Transverse colon (tissue), 4 donors: ENCODE measurements around the gene LYZL4. TPM values are rescaled to one million over a fixed set of nuclear protein-coding genes. Genes with fewer than 3 reads are reported as not detected.

Source experiments
- DNase-seq: peaks from one replicate; pipeline ENCODE4 v3.0.0-alpha.2; 2019
- H3K27ac ChIP-seq, 4 donors: fragments of 200-600 bp; sonication (generic); 2 replicates each; pipeline ENCODE4 v1.5.1; 2016 to 2018; ENCODE audit warnings: inconsistent platforms in 4 of 4
- H3K27me3 ChIP-seq: fragments of 200-600 bp; sonication (generic); 2 replicates; pipeline ENCODE4 v1.5.1; 2017; ENCODE audit warnings: inconsistent platforms
- H3K36me3 ChIP-seq, 4 donors: fragments of 200-600 bp; sonication (generic); 2 replicates each; pipeline ENCODE4 v1.5.1; 2017 to 2019; ENCODE audit warnings: inconsistent platforms in 4 of 4
- H3K4me1 ChIP-seq, 4 donors: fragments of 200-600 bp; sonication (generic); 2 replicates each; pipeline ENCODE4 v1.5.1; 2017 to 2020; ENCODE audit warnings: inconsistent platforms in 4 of 4
- H3K4me3 ChIP-seq, 4 donors: fragments of 200-600 bp; sonication (generic); 1 replicate in 1 of 4; 2 replicates in 3 of 4; pipeline versions ENCODE4 v1.5.1 to v1.6.1; 2017 to 2019; ENCODE audit warnings: inconsistent platforms in 4 of 4
- H3K9me3 ChIP-seq, 2 donors: fragments of 200-600 bp; sonication (generic); 2 replicates each; pipeline ENCODE4 v1.5.1; 2017 to 2019; ENCODE audit warnings: inconsistent platforms in 2 of 2
- CTCF ChIP-seq, 5 experiments: fragments of 200-600 bp in 3 of 5; fragments of 450-650 bp in 2 of 5; sonication (generic) in 3 of 5; IDR thresholded peaks; 1 replicate in 2 of 5; 2 replicates in 3 of 5; pipeline ENCODE4 v1.5.1; 2016 to 2017; ENCODE audit warnings: antibody characterized with exemption in 5 of 5, inconsistent platforms in 3 of 5, mild to moderate bottlenecking in 2 of 5, moderate library complexity in 1 of 5
- EP300 ChIP-seq: sonication (generic); formaldehyde crosslinking; IDR thresholded peaks from one replicate; pipeline ENCODE4 v1.6.1; 2017; ENCODE audit warnings: antibody characterized with exemption, low read depth
- POLR2A ChIP-seq: fragments of 450-650 bp; IDR thresholded peaks from one replicate; pipeline ENCODE4 v1.6.1; 2016; ENCODE audit warnings: antibody characterized with exemption, mild to moderate bottlenecking, moderate library complexity
- POLR2AphosphoS5 ChIP-seq, 3 donors: sonication (generic); formaldehyde crosslinking; IDR thresholded peaks; one replicate each; pipeline ENCODE4 v1.6.1; 2016; ENCODE audit warnings: antibody characterized with exemption in 3 of 3
- WGBS, 2 donors: methylation state at CpG; one replicate each; pipeline ENCODE4 v1.1.5; 2018; ENCODE audit warnings: low coverage in 1 of 2; 5-methylcytosine and 5-hydroxymethylcytosine counted together
- in situ Hi-C, 4 donors: fragments of 200-750 bp; cut with MboI; loops; one replicate each; pipeline versions ENCODE4 v1.15.0 to v1.15.1; 2017; ENCODE audit warnings: low sequenced_read_pairs in 3 of 4, low pct_ligation_motif_present in 1 of 4, low pct_unique_long_range_greater_than_20kb in 1 of 4
- intact Hi-C: fragments of 100-400 bp; cut with DNase I; formaldehyde crosslinking; loops from one replicate; pipeline ENCODE4 v1.15.1; 2023; ENCODE audit warnings: low total_unique reads
- total RNA-seq, 4 donors: library from RNA; depleted of rRNA; stranded (reverse); fragments of >200 nt; gene quantifications; one replicate each; pipeline ENCODE4 v1.1.0, GENCODE V29; 2016

LYZL4 gene
- total RNA-seq, 4 donors from 2014 or later = not detected

DNA sequence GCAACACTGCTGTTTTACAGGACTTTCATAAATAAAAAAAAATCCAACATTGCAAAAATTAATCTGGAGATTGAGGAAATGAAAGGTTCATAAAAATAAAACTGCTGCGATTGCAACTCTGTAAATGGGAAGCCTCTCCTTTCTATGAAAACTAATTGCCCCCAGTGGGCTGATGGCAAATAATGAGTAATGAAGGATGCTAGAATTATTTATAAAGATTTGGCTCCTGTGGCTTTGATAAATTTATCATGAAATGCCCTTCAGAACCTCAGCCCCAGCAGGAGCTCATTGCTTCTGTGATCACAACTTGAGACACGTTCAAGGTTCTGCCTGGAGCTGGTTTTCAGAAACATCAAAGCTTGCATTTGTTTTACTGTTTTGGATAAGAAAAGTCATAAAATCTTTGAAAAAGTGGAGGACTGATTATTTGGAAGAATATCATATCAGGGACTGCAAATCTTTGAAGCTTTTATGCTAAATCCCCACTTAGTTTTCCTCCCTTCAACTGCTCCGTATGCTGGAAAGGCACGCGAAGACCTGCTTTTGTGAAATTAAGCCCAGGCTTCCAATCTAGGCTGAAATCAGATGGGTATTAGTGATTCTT lies 24.5 kb upstream of the LYZL4 start:
- Histone ChIP-seq H3K36me3 (no peaks in the 10 kb centered on the region), H3K4me3 (no peak overlapping the region), H3K27me3 (peaks cover 6% of the 10 kb centered on the region), H3K9me3 (peaks cover 0 to 5% of the 10 kb centered on the region in 2 donors), H3K27ac (no peak overlapping the region), H3K4me1 (no peaks in the 10 kb centered on the region)
- no peak for TF ChIP-seq CTCF (IDR thresholded peaks at IDR 0.05)
- TF ChIP-seq EP300 = no peak
- TF ChIP-seq POLR2A = no peak
- no peak for TF ChIP-seq POLR2AphosphoS5 (IDR thresholded peaks at IDR 0.05)
- DNase-seq = no peak
- in situ Hi-C loops = loop anchor here in 3 of 4 donors (5.0 to 25.0 kb wide), 5 partner anchors 180 to 548 kb away; no protein-coding TSS in a partner anchor
- intact Hi-C loops = no loop called here
- WGBS, 2 donors = 69 to 81% methylated on average over 5 of the region's 5 CpGs

DNA sequence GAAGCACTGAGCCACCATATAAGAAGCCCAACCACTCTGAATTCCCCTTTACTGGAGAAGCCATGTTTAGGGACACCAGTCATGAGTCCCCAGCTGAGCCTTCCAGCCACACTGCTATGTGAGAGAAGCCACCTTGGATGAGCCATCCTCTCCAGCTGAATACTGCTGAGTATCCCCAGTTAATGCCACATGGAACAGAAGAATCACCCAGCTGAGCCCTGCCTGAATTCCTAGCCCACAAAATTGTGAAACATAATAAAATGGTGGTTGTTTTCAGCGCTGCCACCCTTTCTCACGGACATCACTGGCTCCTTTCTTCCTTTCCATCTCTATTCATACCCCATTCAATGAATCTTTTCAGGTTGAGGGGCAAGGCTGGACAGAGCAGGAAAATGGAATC lies 22.1 kb upstream of the LYZL4 start:
- 85 to 95% methylated on average over 2 of the region's 2 CpGs for WGBS, 2 donors
- in situ Hi-C loops (loop anchor here in 3 of 4 donors (10.0 to 25.0 kb wide), 4 partner anchors 178 to 545 kb away; no protein-coding TSS in a partner anchor), intact Hi-C loops (no loop called here)
- no peak overlapping the region for H3K27ac ChIP-seq
- H3K4me3 ChIP-seq = no peak overlapping the region
- no peak for DNase-seq
- TF ChIP-seq POLR2AphosphoS5 (IDR thresholded peaks at IDR 0.05) (no peak), CTCF (IDR thresholded peaks at IDR 0.05) (no peak), POLR2A (no peak), EP300 (no peak)
- peaks cover 9% of the 10 kb centered on the region for H3K27me3 ChIP-seq
- H3K9me3 ChIP-seq = peaks cover 0 to 5% of the 10 kb centered on the region in 2 donors
- no peaks in the 10 kb centered on the region for H3K4me1 ChIP-seq
- no peaks in the 10 kb centered on the region for H3K36me3 ChIP-seq

DNA sequence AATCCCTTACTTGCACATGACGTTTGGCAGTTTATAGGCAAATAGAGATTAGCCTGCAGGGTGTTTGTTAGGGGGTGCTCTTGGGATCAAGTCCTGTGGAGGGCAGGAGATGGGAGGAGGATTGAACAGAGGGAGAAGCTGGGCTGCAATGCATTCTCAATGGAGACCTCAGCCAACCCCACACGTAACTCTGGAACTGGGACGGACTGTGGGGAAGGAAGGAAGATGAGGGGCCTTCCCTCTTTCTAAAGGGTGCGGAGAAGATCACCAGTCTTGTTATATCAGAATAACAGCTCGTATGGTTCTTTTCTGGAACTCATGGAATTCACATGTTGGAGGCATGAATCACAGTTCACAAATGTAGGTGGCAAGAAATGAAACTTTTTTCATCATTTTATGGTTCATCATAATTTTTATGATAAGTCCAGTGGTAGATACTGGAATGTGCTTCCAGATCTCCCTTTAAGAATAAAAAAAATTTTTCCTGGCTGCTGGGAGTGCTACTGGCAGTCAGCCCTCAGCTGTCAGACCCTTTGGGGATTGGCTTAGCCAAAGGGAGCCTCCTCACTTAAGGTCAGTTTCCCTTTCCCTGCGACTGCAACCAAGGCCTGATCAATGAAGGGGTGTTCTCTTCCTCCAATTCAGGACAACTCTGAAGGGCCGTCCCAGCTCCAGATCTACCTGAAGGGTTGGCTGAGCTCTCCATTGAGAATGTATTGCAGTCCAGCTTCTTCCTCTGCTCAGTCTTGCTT lies 20.5 kb upstream of the LYZL4 start:
- intact Hi-C loops = no loop called here
- TF ChIP-seq EP300 (no peak), CTCF (IDR thresholded peaks at IDR 0.05) (no peak), POLR2A (no peak), POLR2AphosphoS5 (IDR thresholded peaks at IDR 0.05) (no peak)
- H3K9me3 ChIP-seq = peaks cover 0 to 5% of the 10 kb centered on the region in 2 donors
- no peak overlapping the region for H3K4me3 ChIP-seq
- WGBS, 2 donors = 67 to 74% methylated on average over 1 to 7 of the region's 7 CpGs
- DNase-seq = no peak
- in situ Hi-C loops = loop anchor here in 3 of 4 donors (10.0 to 25.0 kb wide), 4 partner anchors 176 to 544 kb away; no protein-coding TSS in a partner anchor
- no peaks in the 10 kb centered on the region for H3K4me1 ChIP-seq
- peaks cover 9% of the 10 kb centered on the region for H3K27me3 ChIP-seq
- H3K27ac ChIP-seq = no peak overlapping the region
- H3K36me3 ChIP-seq = no peaks in the 10 kb centered on the region

GRCh38 chr3:42428830-42429229 lies 18.4 kb upstream of the LYZL4 start:
- WGBS, 2 donors = 52 to 67% methylated on average over 2 of the region's 2 CpGs
- Histone ChIP-seq H3K9me3 (peaks cover 0 to 5% of the 10 kb centered on the region in 2 donors), H3K36me3 (no peaks in the 10 kb centered on the region), H3K4me3 (no peak overlapping the region), H3K27me3 (peaks cover 9% of the 10 kb centered on the region), H3K27ac (no peak overlapping the region), H3K4me1 (no peaks in the 10 kb centered on the region)
- intact Hi-C loops = no loop called here
- no peak for TF ChIP-seq POLR2A
- no peak for TF ChIP-seq EP300
- TF ChIP-seq POLR2AphosphoS5 (IDR thresholded peaks at IDR 0.05) = no peak
- TF ChIP-seq CTCF (IDR thresholded peaks at IDR 0.05) = no peak
- in situ Hi-C loops = loop anchor here in 3 of 4 donors (25.0 kb wide), 3 partner anchors 317 to 542 kb away; no protein-coding TSS in a partner anchor
- DNase-seq = no peak
